ENCODE measurements around the gene RAB4A.

- TF ChIP-seq CTCF (conservative IDR thresholded peaks at IDR 0.05 in 1 of 2, IDR thresholded peaks at IDR 0.05 in 1 of 2; ENCODE audit: low read depth in 1 of 2, low read length in 2 of 2) (peak; percentile 68 to 69), EZH2 (IDR thresholded peaks at IDR 0.05; ENCODE audit: low read length, missing control alignments) (no peak)
Measured at GRCh38 chr1:229258031-229258756, 12.7 kb upstream of the RAB4A start.

All from fibroblast of lung (primary cell).